HCT116 (cell line): ENCODE results near the gene PHTF1. TPM values are rescaled to one million over a fixed set of nuclear protein-coding genes. Genes with fewer than 3 reads are reported as not detected.

Source experiments
- ATAC-seq: fragments of 200-7000 bp; cut with Tn5 transposase; 2 replicates; pipeline ENCODE4 v1.9.1; 2020; ENCODE audit warnings: mild to moderate bottlenecking, moderate library complexity
- BruUV-seq: library from RNA; stranded (reverse); fragments of 400-500 nt; replicated peaks from 2 replicates; lab custom pipeline; 2021; lab: Mats Ljungman, UMichigan
- CTCF ChIA-PET: fragments of 300-600 bp; sonication (Branson Sonifier 250); formaldehyde crosslinking; loops from one replicate; lab custom pipeline; 2021; ENCODE audit warnings: antibody characterized with exemption; lab: Charles Lee
- POLR2A ChIA-PET: fragments of 300-600, 350-600 bp; sonication (Branson Sonifier 250); formaldehyde crosslinking; loops from one replicate; lab custom pipeline; 2021; ENCODE audit warnings: antibody characterized with exemption; lab: Charles Lee
- RAD21 ChIA-PET, 2 experiments: fragments of 300-600 bp; sonication (Branson Sonifier 250); formaldehyde crosslinking; loops; one replicate each; lab custom pipeline; 2023; ENCODE audit warnings: low total read pairs in 2 of 2; ENCODE audit not compliant: uncharacterized antibody in 2 of 2, unreplicated experiment in 2 of 2, low non-redundant PET in 1 of 2; lab: Charles Lee
- DNase-seq: peaks from one replicate; pipeline ENCODE4 v3.0.0-alpha.2; 2010; ENCODE audit warnings: low read depth, low spot score
- H2AFZ ChIP-seq: fragments of 200-600 bp; shearing (Covaris generic), sonication (generic); 2 replicates; pipeline ENCODE4 v1.6.1; 2017; ENCODE audit warnings: low read depth, mixed run types, mixed read lengths, antibody characterized with exemption, low read length; ENCODE audit not compliant: poor library complexity, severe bottlenecking
- H3K27ac ChIP-seq: 2 replicates; pipeline ENCODE4 v1.5.1; 2012; ENCODE audit warnings: low read depth, low read length
- H3K27me3 ChIP-seq: fragments of 200-600 bp; sonication (generic); 2 replicates; pipeline ENCODE4 v1.6.1; 2016; ENCODE audit warnings: mixed run types, low read length, mixed read lengths; ENCODE audit not compliant: insufficient read depth
- H3K36me3 ChIP-seq, 2 experiments: fragments of 200-500 bp in 1 of 2; fragments of 200-600 bp in 1 of 2; sonication (Bioruptor generic) in 1 of 2; sonication (generic) in 1 of 2; 2 replicates each; pipeline versions ENCODE4 v1.5.1 to v1.6.1; 2014 to 2016; ENCODE audit warnings: low read length in 2 of 2, inconsistent platforms in 1 of 2, mixed read lengths in 1 of 2, mixed run types in 1 of 2; ENCODE audit not compliant: insufficient read depth in 2 of 2, control insufficient read depth in 1 of 2
- H3K4me1 ChIP-seq, 2 experiments: fragments of 200-600 bp in 1 of 2; sonication (generic) in 1 of 2; 2 replicates each; pipeline versions ENCODE4 v1.5.1 to v1.6.1; 2012 to 2017; ENCODE audit warnings: low read length in 2 of 2, inconsistent platforms in 1 of 2, mild to moderate bottlenecking in 1 of 2, mixed read lengths in 1 of 2, mixed run types in 1 of 2, moderate library complexity in 1 of 2; ENCODE audit not compliant: insufficient read depth in 2 of 2, control insufficient read depth in 1 of 2
- H3K4me2 ChIP-seq: fragments of 200-600 bp; sonication (generic); 2 replicates; pipeline ENCODE4 v1.6.1; 2017; ENCODE audit warnings: mixed run types, low read length, mixed read lengths
- H3K4me3 ChIP-seq, 2 experiments: fragments of 200-600 bp in 1 of 2; sonication (generic) in 1 of 2; replicated peaks in 1 of 2; 2 replicates each; pipeline ENCODE4 v1.5.1; 2011 to 2016; ENCODE audit warnings: low read length in 2 of 2, control low read depth in 1 of 2, low read depth in 1 of 2, mild to moderate bottlenecking in 1 of 2, mixed read lengths in 1 of 2, mixed run types in 1 of 2
- H3K79me2 ChIP-seq: fragments of 200-600 bp; sonication (generic); 2 replicates; pipeline ENCODE4 v1.6.1; 2017; ENCODE audit warnings: mild to moderate bottlenecking, mixed run types, low read length, moderate library complexity, mixed read lengths; ENCODE audit not compliant: insufficient read depth
- H3K9ac ChIP-seq: fragments of 200-600 bp; sonication (generic); 2 replicates; pipeline ENCODE4 v1.6.1; 2016; ENCODE audit warnings: low read length, mixed read lengths
- H3K9me2 ChIP-seq: fragments of 200-600 bp; sonication (generic), shearing (Covaris generic); 2 replicates; pipeline ENCODE4 v1.6.1; 2017; ENCODE audit warnings: mixed run types, mild to moderate bottlenecking, moderate library complexity; ENCODE audit not compliant: insufficient read depth
- H3K9me3 ChIP-seq, 2 experiments: fragments of 200-500 bp in 1 of 2; fragments of 200-600 bp in 1 of 2; sonication (Bioruptor generic) in 1 of 2; sonication (generic) in 1 of 2; 2 replicates each; pipeline ENCODE4 v1.6.1; 2014 to 2017; ENCODE audit warnings: low read length in 2 of 2, mixed read lengths in 2 of 2, inconsistent platforms in 1 of 2, low read depth in 1 of 2, mild to moderate bottlenecking in 1 of 2, mixed run types in 1 of 2, moderate library complexity in 1 of 2; ENCODE audit not compliant: control insufficient read depth in 1 of 2, insufficient read depth in 1 of 2
- H4K20me1 ChIP-seq: fragments of 200-600 bp; sonication (generic), shearing (Covaris generic); 2 replicates; pipeline ENCODE4 v1.6.1; 2017; ENCODE audit warnings: mixed run types, mild to moderate bottlenecking, moderate library complexity; ENCODE audit not compliant: insufficient read depth
- CEBPB ChIP-seq: IDR thresholded peaks from 2 replicates; pipeline ENCODE4 v1.6.1; 2012; ENCODE audit warnings: low read depth
- ELF1 ChIP-seq: IDR thresholded peaks from 2 replicates; pipeline ENCODE4 v1.6.1; 2012; ENCODE audit warnings: low read depth, borderline replicate concordance
- FOSL1 ChIP-seq: IDR thresholded peaks from 2 replicates; pipeline ENCODE4 v1.6.1; 2012; ENCODE audit warnings: low read depth
- RAD21 ChIP-seq: IDR thresholded peaks from 2 replicates; pipeline ENCODE4 v1.6.1; 2012; ENCODE audit warnings: low read depth, mild to moderate bottlenecking
- SP1 ChIP-seq: IDR thresholded peaks from 2 replicates; pipeline ENCODE4 v1.6.1; 2012; ENCODE audit warnings: low read depth
- SRF ChIP-seq: IDR thresholded peaks from 2 replicates; pipeline ENCODE4 v1.6.1; 2012; ENCODE audit warnings: low read depth
- ZBTB33 ChIP-seq: IDR thresholded peaks from 2 replicates; pipeline ENCODE4 v1.6.1; 2011; ENCODE audit warnings: mild to moderate bottlenecking, low read length, moderate library complexity; ENCODE audit not compliant: insufficient replicate concordance; ENCODE audit errors: extremely low read depth
- ZFX ChIP-seq: fragments of 450-650 bp; IDR thresholded peaks from 2 replicates; pipeline ENCODE4 v1.6.1; 2017
- ZNF274 ChIP-seq: fragments of 200-500 bp; sonication (Bioruptor generic); IDR thresholded peaks from 2 replicates; pipeline ENCODE4 v1.6.1; 2014; ENCODE audit warnings: mild to moderate bottlenecking, low read depth, low read length, inconsistent platforms
- intact Hi-C: fragments of 100-400 bp; cut with micrococcal nuclease; formaldehyde crosslinking; loops from 2 replicates; pipeline ENCODE4 v1.10.0; 2022
- total RNA-seq: library from RNA; stranded (reverse); gene quantifications from one replicate; pipeline ENCODE4 v1.2.1, GENCODE V29; 2021; ENCODE audit not compliant: unreplicated experiment
- TF ChIP-seq, protein P1 (sequence below): IDR thresholded peaks from 2 replicates; pipeline ENCODE4 v1.6.1; 2012
- TF ChIP-seq, protein P2 (sequence below), 3 experiments: fragments of 200-600 bp in 1 of 3; sonication (generic) in 1 of 3; IDR thresholded peaks in 2 of 3; conservative IDR thresholded peaks in 1 of 3; 2 replicates each; pipeline ENCODE4 v1.5.1; 2012 to 2017; ENCODE audit warnings: low read depth in 2 of 3, low read length in 2 of 3, antibody characterized with exemption in 1 of 3, borderline replicate concordance in 1 of 3, control low read depth in 1 of 3, mild to moderate bottlenecking in 1 of 3, mixed read lengths in 1 of 3, mixed run types in 1 of 3, moderate library complexity in 1 of 3; ENCODE audit not compliant: insufficient read depth in 1 of 3

PHTF1 gene
- total RNA-seq, 1 experiment from 2014 or later, result 11.4 TPM

DNA sequence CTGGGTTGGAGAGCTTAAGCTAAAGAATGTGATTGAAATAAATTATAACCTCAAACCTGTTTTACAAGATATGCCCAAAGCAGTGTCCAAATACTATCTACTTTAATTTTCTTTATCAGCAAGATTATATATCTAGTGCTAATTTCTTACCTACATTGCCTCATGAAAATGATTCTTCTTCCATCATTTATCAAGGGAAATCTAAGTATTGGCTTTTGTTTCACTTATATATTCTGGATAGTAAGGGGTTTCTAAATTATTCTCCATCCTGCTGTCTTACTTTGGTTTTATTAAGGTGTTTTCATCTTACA lies 81.2 kb downstream of the PHTF1 start:
- Histone ChIP-seq H3K4me2 (no peak overlapping the region), H3K4me3 (no peak overlapping the region), H2AFZ (no peak overlapping the region), H3K36me3 (no peaks in the 10 kb centered on the region), H3K27me3 (no peaks in the 10 kb centered on the region), H3K79me2 (no peaks in the 10 kb centered on the region), H3K27ac (no peak overlapping the region), H3K9me3 (no peaks in the 10 kb centered on the region), H4K20me1 (no peaks in the 10 kb centered on the region), H3K9ac (no peak overlapping the region), H3K4me1 (peaks cover 5 to 10% of the 10 kb centered on the region in 2 experiments; a peak in 3 of 4 replicates), H3K9me2 (no peaks in the 10 kb centered on the region)
- CTCF ChIA-PET, result interaction anchor here (0.9 to 2.8 kb wide), 5 partner anchors 261 to 605 kb away, joined by 3 to 13 read pairs (median 5); partner anchors contain the start of gene LRIG2
- no TSS peak for BruUV-seq
- POLR2A ChIA-PET, result no interaction called here
- intact Hi-C loops, result loop anchor here (1.0 to 10.0 kb wide), 3 partner anchors 223 to 605 kb away; partner anchors contain the start of gene LRIG2
- DNase-seq, result no peak
- RAD21 ChIA-PET, result no interaction called here
- peak; percentile 29; the same call in 1 of the 2 replicates for TF ChIP-seq SRF
- no peak for TF ChIP-seq ZNF274
- no peak for ATAC-seq

DNA sequence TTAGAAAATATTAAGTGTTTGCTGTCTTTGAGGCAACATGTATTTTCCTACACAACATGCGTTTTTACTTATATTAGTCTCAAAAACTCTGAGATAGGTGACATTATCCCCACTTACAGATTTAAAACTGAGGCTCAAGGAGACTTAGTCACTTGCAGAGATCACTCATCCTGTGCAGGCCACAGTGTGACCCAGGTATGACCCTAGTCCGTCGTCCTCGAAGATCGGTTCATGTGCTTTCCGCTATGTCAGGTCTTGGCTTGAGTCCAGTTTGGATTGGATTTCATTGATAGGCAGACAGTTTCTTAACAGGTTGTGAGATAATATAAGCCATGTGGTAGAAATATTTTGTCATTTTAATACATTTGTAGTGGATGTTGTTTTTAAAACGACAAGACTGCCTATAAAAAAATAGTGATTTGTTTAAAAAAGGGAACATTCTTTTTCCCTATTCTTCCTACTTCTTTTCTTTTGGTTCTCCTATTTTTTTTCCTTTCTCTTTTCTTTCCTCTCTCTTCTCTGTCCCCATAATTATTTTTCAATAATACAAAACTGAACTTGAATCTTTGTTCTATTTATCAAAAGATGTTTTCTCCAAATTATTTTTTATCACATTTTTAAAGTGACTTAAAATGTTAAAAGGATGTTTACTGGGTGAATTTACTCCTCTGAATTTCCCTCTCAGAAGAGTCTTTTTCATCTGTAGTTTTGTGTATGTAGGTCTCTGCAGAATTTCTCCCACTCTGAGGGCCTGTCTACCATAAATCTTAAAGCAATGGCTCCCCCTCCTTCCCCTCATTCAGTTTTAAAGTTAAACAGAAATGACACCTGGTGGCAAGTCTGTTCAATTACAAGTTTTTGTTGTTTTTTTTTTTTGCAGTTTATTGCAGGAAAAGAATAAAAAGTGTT lies 81.8 kb downstream of the PHTF1 start:
- intact Hi-C loops, result loop anchor here (1.0 to 10.0 kb wide), 3 partner anchors 223 to 605 kb away; partner anchors contain the start of gene LRIG2
- no peak overlapping the region for H2AFZ ChIP-seq
- no peaks in the 10 kb centered on the region for H3K9me3 ChIP-seq
- no peak overlapping the region for H3K4me3 ChIP-seq
- no TSS peak for BruUV-seq
- no peaks in the 10 kb centered on the region for H3K9me2 ChIP-seq
- ATAC-seq, result peak; percentile 67
- no peak overlapping the region for H3K9ac ChIP-seq
- RAD21 ChIA-PET, result no interaction called here
- peak overlapping the region; percentile 11; the same call in 1 of the 2 replicates for H3K4me2 ChIP-seq
- CTCF ChIA-PET, result interaction anchor here (0.9 to 2.8 kb wide), 5 partner anchors 262 to 605 kb away, joined by 3 to 13 read pairs (median 5); partner anchors contain the start of gene LRIG2
- H3K27ac ChIP-seq, result no peak overlapping the region
- H4K20me1 ChIP-seq, result no peaks in the 10 kb centered on the region
- no peaks in the 10 kb centered on the region for H3K27me3 ChIP-seq
- H3K79me2 ChIP-seq, result no peaks in the 10 kb centered on the region
- POLR2A ChIA-PET, result no interaction called here
- peaks cover 5 to 10% of the 10 kb centered on the region in 2 experiments; a peak in 3 of 4 replicates for H3K4me1 ChIP-seq
- TF ChIP-seq FOSL1, result no peak
- TF ChIP-seq ZBTB33, result no peak
- peak; percentile 89 for TF ChIP-seq RAD21
- TF ChIP-seq, protein P1, sequence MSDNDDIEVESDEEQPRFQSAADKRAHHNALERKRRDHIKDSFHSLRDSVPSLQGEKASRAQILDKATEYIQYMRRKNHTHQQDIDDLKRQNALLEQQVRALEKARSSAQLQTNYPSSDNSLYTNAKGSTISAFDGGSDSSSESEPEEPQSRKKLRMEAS, result 0 out of 2 replicates have a peak, but pooled peaks have one; percentile 15
- TF ChIP-seq, protein P2, sequence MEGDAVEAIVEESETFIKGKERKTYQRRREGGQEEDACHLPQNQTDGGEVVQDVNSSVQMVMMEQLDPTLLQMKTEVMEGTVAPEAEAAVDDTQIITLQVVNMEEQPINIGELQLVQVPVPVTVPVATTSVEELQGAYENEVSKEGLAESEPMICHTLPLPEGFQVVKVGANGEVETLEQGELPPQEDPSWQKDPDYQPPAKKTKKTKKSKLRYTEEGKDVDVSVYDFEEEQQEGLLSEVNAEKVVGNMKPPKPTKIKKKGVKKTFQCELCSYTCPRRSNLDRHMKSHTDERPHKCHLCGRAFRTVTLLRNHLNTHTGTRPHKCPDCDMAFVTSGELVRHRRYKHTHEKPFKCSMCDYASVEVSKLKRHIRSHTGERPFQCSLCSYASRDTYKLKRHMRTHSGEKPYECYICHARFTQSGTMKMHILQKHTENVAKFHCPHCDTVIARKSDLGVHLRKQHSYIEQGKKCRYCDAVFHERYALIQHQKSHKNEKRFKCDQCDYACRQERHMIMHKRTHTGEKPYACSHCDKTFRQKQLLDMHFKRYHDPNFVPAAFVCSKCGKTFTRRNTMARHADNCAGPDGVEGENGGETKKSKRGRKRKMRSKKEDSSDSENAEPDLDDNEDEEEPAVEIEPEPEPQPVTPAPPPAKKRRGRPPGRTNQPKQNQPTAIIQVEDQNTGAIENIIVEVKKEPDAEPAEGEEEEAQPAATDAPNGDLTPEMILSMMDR (IDR thresholded peaks at IDR 0.05 in 2 of 3, conservative IDR thresholded peaks at IDR 0.05 in 1 of 3; ENCODE audit: borderline replicate concordance in 1 of 3, insufficient read depth in 1 of 3, low read depth in 2 of 3, low read length in 2 of 3), result peak; percentile 42 to 92 (median 66)
- TF ChIP-seq ELF1, result no peak
- TF ChIP-seq CEBPB, result no peak
- TF ChIP-seq ZFX, result no peak
- 0 out of 2 replicates have a peak, but pooled peaks have one; percentile 12 for TF ChIP-seq SP1
- DNase-seq, result peak; percentile 44
- no peaks in the 10 kb centered on the region for H3K36me3 ChIP-seq
